B cell (primary cell): ENCODE measurements around the gene SRRM1. TPM values are rescaled to one million over a fixed set of nuclear protein-coding genes. Genes with fewer than 3 reads are reported as not detected.

Source experiments
- ATAC-seq: fragments of 200-7000 bp; cut with Tn5 transposase; one replicate; pipeline ENCODE4 v1.10.0; 2021; ENCODE audit warnings: low read depth, mild to moderate bottlenecking, moderate number of reproducible peaks, moderate library complexity
- CTCF ChIA-PET: fragments of 350-600 bp; sonication (Branson Sonifier 250); formaldehyde crosslinking; loops from one replicate; lab custom pipeline; 2021; ENCODE audit warnings: antibody characterized with exemption, inconsistent platforms; lab: Charles Lee
- POLR2A ChIA-PET: fragments of 350-600 bp; sonication (Branson Sonifier 250); formaldehyde crosslinking; loops from one replicate; lab custom pipeline; 2021; ENCODE audit warnings: antibody characterized with exemption; lab: Charles Lee
- DNase-seq: peaks from one replicate; pipeline ENCODE4 v3.0.0; 2013
- H2AFZ ChIP-seq: 2 replicates; pipeline ENCODE4 v1.6.1; 2012; ENCODE audit warnings: mild to moderate bottlenecking, low read depth, low read length; ENCODE audit not compliant: insufficient read depth, poor library complexity, severe bottlenecking
- H3K27ac ChIP-seq, 2 donors: 1 replicate in 1 of 2; 2 replicates in 1 of 2; pipeline ENCODE4 v1.5.1; 2012 to 2013; ENCODE audit warnings: low read length in 2 of 2, mild to moderate bottlenecking in 2 of 2, moderate library complexity in 1 of 2
- H3K27me3 ChIP-seq, 4 experiments: fragments of 200-600 bp in 1 of 4; sonication (generic) in 1 of 4; replicated peaks in 1 of 4; 1 replicate in 2 of 4; 2 replicates in 2 of 4; pipeline versions ENCODE4 v1.6.1 to v1.7.0; 2013 to 2016; ENCODE audit warnings: low read length in 3 of 4, mild to moderate bottlenecking in 2 of 4, mixed read lengths in 1 of 4, moderate library complexity in 1 of 4; ENCODE audit not compliant: insufficient read depth in 4 of 4, control insufficient read depth in 3 of 4; ENCODE audit errors: control extremely low read depth in 1 of 4
- H3K36me3 ChIP-seq, 2 experiments: replicated peaks in 1 of 2; 1 replicate in 1 of 2; 2 replicates in 1 of 2; pipeline versions ENCODE4 v1.6.1 to v1.7.1; 2013; ENCODE audit warnings: low read length in 1 of 2; ENCODE audit not compliant: insufficient read depth in 2 of 2, control insufficient read depth in 1 of 2; ENCODE audit errors: control extremely low read depth in 1 of 2, extremely low read depth in 1 of 2
- H3K4me1 ChIP-seq, 2 donors: fragments of 200-600 bp in 1 of 2; sonication (generic) in 1 of 2; 1 replicate in 1 of 2; 2 replicates in 1 of 2; pipeline versions ENCODE4 v1.5.1 to v1.6.1; 2013 to 2017; ENCODE audit warnings: low read length in 2 of 2; ENCODE audit not compliant: control insufficient read depth in 2 of 2, insufficient read depth in 2 of 2
- H3K4me2 ChIP-seq: replicated peaks from 2 replicates; pipeline ENCODE3; 2012; ENCODE audit warnings: mild to moderate bottlenecking, low read depth, low read length; ENCODE audit not compliant: poor library complexity, severe bottlenecking
- H3K4me3 ChIP-seq, 5 experiments: fragments of 200-600 bp in 1 of 5; sonication (generic) in 1 of 5; 1 replicate in 3 of 5; 2 replicates in 2 of 5; pipeline versions ENCODE4 v1.5.1 to v1.7.0; 2011 to 2016; ENCODE audit warnings: low read length in 4 of 5, mild to moderate bottlenecking in 4 of 5, low read depth in 2 of 5, control low read depth in 1 of 5, moderate library complexity in 1 of 5; ENCODE audit not compliant: insufficient read depth in 1 of 5; ENCODE audit errors: control extremely low read depth in 1 of 5, extremely low read depth in 1 of 5
- H3K79me2 ChIP-seq: fragments of 200-600 bp; sonication (generic); one replicate; pipeline ENCODE4 v1.6.0; 2016; ENCODE audit warnings: low read length; ENCODE audit not compliant: control insufficient read depth, insufficient read depth
- H3K9ac ChIP-seq: fragments of 200-600 bp; sonication (generic); 2 replicates; pipeline ENCODE4 v1.6.1; 2017; ENCODE audit warnings: mild to moderate bottlenecking, low read length, moderate library complexity
- H3K9me3 ChIP-seq, 3 donors: one replicate each; pipeline versions ENCODE4 v1.6.1 to v1.7.1; 2013; ENCODE audit warnings: low read length in 2 of 3; ENCODE audit not compliant: control insufficient read depth in 2 of 3, insufficient read depth in 1 of 3; ENCODE audit errors: control extremely low read depth in 1 of 3
- H4K20me1 ChIP-seq: 2 replicates; pipeline ENCODE4 v1.6.0; 2012; ENCODE audit warnings: mild to moderate bottlenecking, low read length; ENCODE audit not compliant: insufficient read depth, control insufficient read depth, poor library complexity, severe bottlenecking
- H3K27ac Mint-ChIP-seq: one replicate; pipeline ENCODE4 v1.8.0; 2021; ENCODE audit warnings: mixed read lengths
- H3K27me3 Mint-ChIP-seq: one replicate; pipeline ENCODE4 v1.8.0; 2021; ENCODE audit warnings: mixed read lengths
- H3K4me1 Mint-ChIP-seq: one replicate; pipeline ENCODE4 v1.8.0; 2021; ENCODE audit warnings: mixed read lengths
- H3K4me3 Mint-ChIP-seq: one replicate; pipeline ENCODE4 v1.8.0; 2021; ENCODE audit warnings: mixed read lengths
- H3K9me3 Mint-ChIP-seq: one replicate; pipeline ENCODE4 v1.8.0; 2022; ENCODE audit warnings: mixed read lengths; ENCODE audit not compliant: insufficient read depth
- EZH2 ChIP-seq: IDR thresholded peaks from 2 replicates; pipeline ENCODE4 v1.6.1; 2012; ENCODE audit warnings: borderline replicate concordance, low read depth, mild to moderate bottlenecking, moderate library complexity, low read length; ENCODE audit not compliant: insufficient read depth, poor library complexity, severe bottlenecking
- WGBS: methylation state at CpG from one replicate; pipeline ENCODE4 v1.1.5; 2013; ENCODE audit warnings: missing lambda C conversion rate; ENCODE audit not compliant: insufficient coverage; 5-methylcytosine and 5-hydroxymethylcytosine counted together
- intact Hi-C: fragments of 100-400 bp; cut with micrococcal nuclease; formaldehyde crosslinking; loops from one replicate; pipeline ENCODE4 v1.10.0; 2022
- polyA plus RNA-seq: library from polyadenylated mRNA; depleted of rRNA; stranded (reverse); fragments of >200 nt; gene quantifications from 2 replicates; pipeline ENCODE4 v1.2.3, GENCODE V29; 2012
- total RNA-seq, 2 donors: library from RNA; stranded (reverse); fragments of 120-200 nt in 1 of 2; gene quantifications; 1 replicate in 1 of 2; 2 replicates in 1 of 2; pipeline versions ENCODE4 v1.2.3 to v1.2.4, GENCODE V29; 2013 to 2022
- TF ChIP-seq, protein P1 (sequence below): fragments of 200-600 bp; IDR thresholded peaks from one replicate; pipeline ENCODE4 v1.8.0; 2022; ENCODE audit warnings: antibody characterized with exemption, mild to moderate bottlenecking

The SRRM1 gene
- total and polyA plus RNA-seq, 2 donors (not counting 1 experiment from before 2014, with no cell fraction given): 88.5 to 238 TPM

DNA sequence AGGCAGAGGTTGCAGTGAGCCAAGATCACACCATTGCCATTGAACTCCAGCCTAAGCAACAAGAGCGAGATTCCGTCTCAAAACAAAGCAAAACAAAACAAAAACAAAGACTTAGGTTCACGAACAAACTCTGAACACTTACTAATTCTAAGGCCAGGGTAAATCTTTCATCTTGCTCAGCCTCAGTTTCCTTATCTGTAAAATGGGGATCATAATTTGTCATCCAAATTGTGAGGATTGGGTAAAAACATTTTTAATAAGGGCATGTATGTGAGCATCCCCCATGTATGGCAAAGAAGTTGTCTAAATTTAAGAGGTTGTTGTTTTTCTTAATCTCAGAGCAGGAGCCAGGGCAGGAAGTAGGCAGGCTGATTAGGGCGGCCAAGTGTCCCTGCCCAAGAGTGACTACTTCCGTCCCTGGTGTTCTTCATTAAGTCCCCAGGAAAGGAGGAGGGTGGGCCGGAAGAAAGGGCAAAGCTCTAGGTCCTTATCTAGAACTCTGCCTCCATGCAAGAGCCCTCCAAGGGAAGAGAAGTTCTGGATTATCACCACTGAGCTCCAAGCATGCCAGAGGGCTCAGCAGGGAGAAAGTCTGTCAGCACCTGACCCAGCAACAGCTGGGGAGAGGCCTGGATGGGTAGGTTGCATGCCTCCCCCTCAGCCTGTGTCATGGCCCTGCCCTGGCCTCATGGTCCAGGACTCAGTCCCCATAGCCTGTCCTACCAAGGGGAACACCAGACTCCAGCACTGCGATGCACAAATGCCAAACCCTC lies 52.3 kb downstream of the SRRM1 start:
- 46% methylated on average over 6 of the region's 7 CpGs for WGBS
- Histone ChIP-seq H3K9me3 (peaks cover 0 to 6% (median 0%) of the 10 kb centered on the region in 3 donors), H2AFZ (peak overlapping the region; percentile 64), H4K20me1 (no peaks in the 10 kb centered on the region), H3K4me3 (peak overlapping the region in 2 of 5 experiments; percentile 7 to 37), H3K27ac (peak overlapping the region; percentile 60 to 71), H3K27me3 (no peaks in the 10 kb centered on the region), H3K36me3 (no peaks in the 10 kb centered on the region), H3K9ac (peak overlapping the region; percentile 44), H3K4me2 (peak overlapping the region; percentile 72), H3K79me2 (no peaks in the 10 kb centered on the region), H3K4me1 (peaks cover 30 to 32% of the 10 kb centered on the region in 2 donors)
- peak overlapping the region; percentile 73 for H3K4me3 Mint-ChIP-seq
- ATAC-seq (peak; percentile 51), DNase-seq (peak; percentile 41)
- intact Hi-C loops: loop anchor here (5.0 kb wide), 1 partner anchor 37 kb away; no protein-coding TSS in a partner anchor
- no peaks in the 10 kb centered on the region for H3K9me3 Mint-ChIP-seq
- ChIA-PET POLR2A (no interaction called here), CTCF (interaction anchor here (1.1 to 3.9 kb wide), 5 partner anchors 49 to 153 kb away, joined by 3 to 44 read pairs (median 3); partner anchors contain the start of gene CLIC4)
- peak overlapping the region; percentile 88 for H3K27ac Mint-ChIP-seq
- peaks cover 34% of the 10 kb centered on the region for H3K4me1 Mint-ChIP-seq
- H3K27me3 Mint-ChIP-seq: no peaks in the 10 kb centered on the region
- TF ChIP-seq, protein P1, sequence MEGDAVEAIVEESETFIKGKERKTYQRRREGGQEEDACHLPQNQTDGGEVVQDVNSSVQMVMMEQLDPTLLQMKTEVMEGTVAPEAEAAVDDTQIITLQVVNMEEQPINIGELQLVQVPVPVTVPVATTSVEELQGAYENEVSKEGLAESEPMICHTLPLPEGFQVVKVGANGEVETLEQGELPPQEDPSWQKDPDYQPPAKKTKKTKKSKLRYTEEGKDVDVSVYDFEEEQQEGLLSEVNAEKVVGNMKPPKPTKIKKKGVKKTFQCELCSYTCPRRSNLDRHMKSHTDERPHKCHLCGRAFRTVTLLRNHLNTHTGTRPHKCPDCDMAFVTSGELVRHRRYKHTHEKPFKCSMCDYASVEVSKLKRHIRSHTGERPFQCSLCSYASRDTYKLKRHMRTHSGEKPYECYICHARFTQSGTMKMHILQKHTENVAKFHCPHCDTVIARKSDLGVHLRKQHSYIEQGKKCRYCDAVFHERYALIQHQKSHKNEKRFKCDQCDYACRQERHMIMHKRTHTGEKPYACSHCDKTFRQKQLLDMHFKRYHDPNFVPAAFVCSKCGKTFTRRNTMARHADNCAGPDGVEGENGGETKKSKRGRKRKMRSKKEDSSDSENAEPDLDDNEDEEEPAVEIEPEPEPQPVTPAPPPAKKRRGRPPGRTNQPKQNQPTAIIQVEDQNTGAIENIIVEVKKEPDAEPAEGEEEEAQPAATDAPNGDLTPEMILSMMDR: no peak
- no peak for TF ChIP-seq EZH2
